Mesothelial cell of epicardium (in vitro differentiated cells): ENCODE measurements around the gene UTP25. TPM values are rescaled to one million over a fixed set of nuclear protein-coding genes. Genes with fewer than 3 reads are reported as not detected.
A peak's percentile ranks its signal among the peaks of the same experiment; 100 is the strongest.
"Not testable (repeated sequence)": the region's sequence is repeated elsewhere in the genome, so short reads cannot be mapped to it uniquely, and the experiment has no call there.

Source experiments
- DNase-seq, 2 experiments: peaks; one replicate each; pipeline ENCODE4 v3.0.0; 2021; ENCODE audit warnings: low spot score in 2 of 2; ENCODE audit not compliant: unreplicated experiment in 2 of 2
- H3K27ac Mint-ChIP-seq: 2 replicates; pipeline ENCODE4 v1.8.0; 2021; ENCODE audit warnings: mixed read lengths
- H3K27me3 Mint-ChIP-seq: 2 replicates; pipeline ENCODE4 v1.8.0; 2021; ENCODE audit warnings: low read depth, mixed read lengths
- H3K36me3 Mint-ChIP-seq: 2 replicates; pipeline ENCODE4 v1.8.0; 2021; ENCODE audit warnings: mixed read lengths
- H3K4me1 Mint-ChIP-seq: 2 replicates; pipeline ENCODE4 v1.8.0; 2021; ENCODE audit warnings: mixed read lengths
- H3K4me3 Mint-ChIP-seq: 2 replicates; pipeline ENCODE4 v1.8.0; 2021; ENCODE audit warnings: mild to moderate bottlenecking, moderate library complexity, mixed read lengths
- H3K9me3 Mint-ChIP-seq: 2 replicates; pipeline ENCODE4 v1.8.0; 2021; ENCODE audit warnings: mixed read lengths
- CTCF ChIP-seq: fragments of 200-600 bp; sonication (generic); IDR thresholded peaks from one replicate; pipeline ENCODE4 v1.5.0; 2021; ENCODE audit warnings: antibody characterized with exemption; ENCODE audit not compliant: unreplicated experiment
- total RNA-seq: library from RNA; stranded (reverse); gene quantifications from 3 replicates; pipeline ENCODE4 v1.2.1, GENCODE V29; 2021

UTP25 gene
- total RNA-seq, 1 donor from 2014 or later = 9.7 TPM

GRCh38 chr1:209790286-209791193 is 37.2 kb upstream of the UTP25 start:
- Mint-ChIP-seq H3K27me3 (peaks cover 14% of the 10 kb centered on the region), H3K36me3 (peaks cover 68% of the 10 kb centered on the region), H3K9me3 (no peaks in the 10 kb centered on the region), H3K27ac (no peak overlapping the region), H3K4me3 (no peak overlapping the region), H3K4me1 (no peaks in the 10 kb centered on the region)
- TF ChIP-seq CTCF = no peak
- no peak for DNase-seq

- H3K27ac Mint-ChIP-seq = no peak overlapping the region
- no peak overlapping the region for H3K4me3 Mint-ChIP-seq
- H3K9me3 Mint-ChIP-seq = no peaks in the 10 kb centered on the region
- TF ChIP-seq CTCF = no peak
- peaks cover 5% of the 10 kb centered on the region for H3K27me3 Mint-ChIP-seq
- no peak for DNase-seq
- peaks cover 61% of the 10 kb centered on the region for H3K36me3 Mint-ChIP-seq
- peaks cover 12% of the 10 kb centered on the region for H3K4me1 Mint-ChIP-seq
Measured at GRCh38 chr1:209791920-209792319, 35.9 kb upstream of the UTP25 start.

- peaks cover 17% of the 10 kb centered on the region for H3K4me1 Mint-ChIP-seq
- H3K36me3 Mint-ChIP-seq = peaks cover 61% of the 10 kb centered on the region
- H3K27ac Mint-ChIP-seq, DNase-seq, H3K9me3 Mint-ChIP-seq, H3K27me3 Mint-ChIP-seq, H3K4me3 Mint-ChIP-seq: not testable (repeated sequence)
Measured at GRCh38 chr1:209793711-209794110, 34.1 kb upstream of the UTP25 start.

GRCh38 chr1:209797978-209798639 is 29.7 kb upstream of the UTP25 start:
- H3K9me3 Mint-ChIP-seq = no peaks in the 10 kb centered on the region
- TF ChIP-seq CTCF = no peak
- peak overlapping the region; percentile 65 for H3K27ac Mint-ChIP-seq
- no peaks in the 10 kb centered on the region for H3K27me3 Mint-ChIP-seq
- H3K36me3 Mint-ChIP-seq = peaks cover 47% of the 10 kb centered on the region
- H3K4me1 Mint-ChIP-seq = peaks cover 25% of the 10 kb centered on the region
- DNase-seq = no peak
- no peak overlapping the region for H3K4me3 Mint-ChIP-seq

GRCh38 chr1:209800984-209801834 is 26.6 kb upstream of the UTP25 start:
- Mint-ChIP-seq H3K4me1 (peaks cover 44% of the 10 kb centered on the region), H3K27ac (peak overlapping the region; percentile 76), H3K27me3 (peaks cover 10% of the 10 kb centered on the region), H3K4me3 (no peak overlapping the region), H3K36me3 (peaks cover 20% of the 10 kb centered on the region), H3K9me3 (no peaks in the 10 kb centered on the region)
- TF ChIP-seq CTCF = no peak
- DNase-seq = no peak
